ENCODE data around the gene HHIPL1. TPM values are rescaled to one million over a fixed set of nuclear protein-coding genes. Genes with fewer than 3 reads are reported as not detected.

The HHIPL1 gene
- polyA plus RNA-seq, 2 of the 4 experiments (the other 2 are of a cell fraction): 0.19 to 0.23 TPM

- 67% methylated on average over 12 of the region's 14 CpGs for WGBS (ENCODE audit: missing lambda C conversion rate)
- no peak for TF ChIP-seq RFX5 (IDR thresholded peaks at IDR 0.05)
- no peak for TF ChIP-seq TP53 (CRISPR knock-in tag; IDR thresholded peaks at IDR 0.05)
- no peak for TF ChIP-seq KDM1A (IDR thresholded peaks at IDR 0.05; ENCODE audit: low read depth)
- no peak for TF ChIP-seq E2F6 (IDR thresholded peaks at IDR 0.05; ENCODE audit: borderline replicate concordance, low read depth)
- no peak for TF ChIP-seq FOSL2 (IDR thresholded peaks at IDR 0.05)
- TF ChIP-seq FOSL2 (CRISPR knock-in tag; IDR thresholded peaks at IDR 0.05): no peak
- no peak for TF ChIP-seq MAZ (IDR thresholded peaks at IDR 0.05; ENCODE audit: borderline replicate concordance, low read depth, low read length)
- TF ChIP-seq RCOR1 (IDR thresholded peaks at IDR 0.05; ENCODE audit: low read depth, low read length): no peak
- no peak for TF ChIP-seq KDM5A (IDR thresholded peaks at IDR 0.05)
- TF ChIP-seq CEBPB (IDR thresholded peaks at IDR 0.05): no peak
- TF ChIP-seq NPAS2 (CRISPR knock-in tag; IDR thresholded peaks at IDR 0.05; ENCODE audit: borderline replicate concordance): no peak
- no peak for TF ChIP-seq EHF (CRISPR knock-in tag; IDR thresholded peaks at IDR 0.05)
- TF ChIP-seq HOXA7 (CRISPR knock-in tag; IDR thresholded peaks at IDR 0.05): no peak
- TF ChIP-seq PBX3 (IDR thresholded peaks at IDR 0.05): no peak
- no peak for TF ChIP-seq BHLHE40 (IDR thresholded peaks at IDR 0.05; ENCODE audit: low read depth, low read length)
- ChIA-PET POLR2A (no interaction called here), CTCF (interaction anchor here (0.8 to 3.6 kb wide), 5 partner anchors 13 to 173 kb away, joined by 3 to 23 read pairs (median 5); no protein-coding TSS in a partner anchor)
- H3K4me1 ChIP-seq: no peaks in the 10 kb centered on the region
- ATAC-seq (no peak; a peak in 1 of 6 replicates), DNase-seq (ENCODE audit: low read depth in 1 of 2, low spot score in 1 of 2) (no peak), FAIRE-seq (no peak)
- H3K4me3 ChIP-seq: no peak overlapping the region
- H3K9me3 ChIP-seq: 0 out of 3 replicates have a peak, but pooled peaks cover 4% of the 10 kb centered on the region
- H3K4me2 ChIP-seq: no peak overlapping the region
- H3K27ac ChIP-seq: no peak overlapping the region
Measured at GRCh38 chr14:99716850-99717681, 72.1 kb downstream of the HHIPL1 start.

- no peak for ATAC-seq
- DNase-seq (ENCODE audit: low read depth in 1 of 2, low spot score in 1 of 2): no peak
- WGBS (ENCODE audit: missing lambda C conversion rate): 56% methylated on average over 5 of the region's 5 CpGs
- no peak overlapping the region for H3K27ac ChIP-seq
- CTCF ChIA-PET: interaction anchor here (3.5 to 3.6 kb wide), 2 partner anchors 12 to 30 kb away, joined by 15 to 23 read pairs; no protein-coding TSS in a partner anchor
- H3K4me2 ChIP-seq: no peak overlapping the region
- no peak for TF ChIP-seq JUN (IDR thresholded peaks at IDR 0.05)
- no peak for TF ChIP-seq CBX8 (IDR thresholded peaks at IDR 0.05)
- no peak for TF ChIP-seq ATOH8 (CRISPR knock-in tag; IDR thresholded peaks at IDR 0.05; ENCODE audit: low read depth)
- TF ChIP-seq PBX3 (IDR thresholded peaks at IDR 0.05): no peak
- TF ChIP-seq FOXS1 (CRISPR knock-in tag; IDR thresholded peaks at IDR 0.05): no peak
- H3K9me3 ChIP-seq: 0 out of 3 replicates have a peak, but pooled peaks cover 3% of the 10 kb centered on the region
- POLR2A ChIA-PET: no interaction called here
- no peak for FAIRE-seq
- no peak overlapping the region for H3K4me3 ChIP-seq
- H3K4me1 ChIP-seq: no peaks in the 10 kb centered on the region
Measured at GRCh38 chr14:99717682-99718013, 72.7 kb downstream of the HHIPL1 start.
